PC-3 (cell line): ENCODE measurements around the gene NFKB2. TPM values are rescaled to one million over a fixed set of nuclear protein-coding genes. Genes with fewer than 3 reads are reported as not detected.

ENCODE experiments used
- ATAC-seq: fragments of 200-7000 bp; cut with Tn5 transposase; 2 replicates; pipeline ENCODE4 v1.9.1; 2020; ENCODE audit warnings: mild to moderate bottlenecking, moderate library complexity
- Bru-seq: library from RNA; stranded (reverse); fragments of 400-500 nt; gene quantifications from one replicate; lab custom pipeline; 2021; lab: Mats Ljungman, UMichigan
- BruChase-seq, 2 experiments: library from RNA; stranded (reverse); fragments of 400-500 nt; gene quantifications; one replicate each; lab custom pipeline; 2021; lab: Mats Ljungman, UMichigan
- BruUV-seq: library from RNA; stranded (reverse); fragments of 400-500 nt; replicated peaks from 2 replicates; lab custom pipeline; 2021; lab: Mats Ljungman, UMichigan
- CTCF ChIA-PET: fragments of 300-600 bp; sonication (Branson Sonifier 250); formaldehyde crosslinking; loops from one replicate; lab custom pipeline; 2022; ENCODE audit warnings: antibody characterized with exemption; lab: Charles Lee
- POLR2A ChIA-PET: fragments of 300-600 bp; sonication (Branson Sonifier 250); formaldehyde crosslinking; loops from one replicate; lab custom pipeline; 2022; ENCODE audit warnings: antibody characterized with exemption; ENCODE audit not compliant: unreplicated experiment; lab: Charles Lee
- DNase-seq: peaks from one replicate; pipeline ENCODE4 v3.0.0-alpha.2; 2015
- H2AFZ ChIP-seq: fragments of 300-600 bp; sonication (generic); 2 replicates; pipeline ENCODE4 v1.6.0; 2016; ENCODE audit warnings: antibody characterized with exemption, low read length
- H3F3A ChIP-seq: fragments of 300-600 bp; sonication (generic); one replicate; pipeline ENCODE4 v1.6.0; 2017; ENCODE audit warnings: antibody characterized with exemption, low read length, control low read depth, mild to moderate bottlenecking; ENCODE audit not compliant: unreplicated experiment
- H3K27ac ChIP-seq: fragments of 300-600 bp; sonication (generic); 2 replicates; pipeline ENCODE4 v1.5.1; 2016; ENCODE audit warnings: mild to moderate bottlenecking, low read length
- H3K27me3 ChIP-seq: fragments of 300-600 bp; sonication (generic); 2 replicates; pipeline ENCODE4 v1.6.1; 2016; ENCODE audit warnings: low read length, mixed read lengths
- H3K36me3 ChIP-seq: fragments of 300-600 bp; sonication (generic); 2 replicates; pipeline ENCODE4 v1.6.1; 2016; ENCODE audit warnings: low read depth, mixed run types, low read length, mixed read lengths
- H3K4me1 ChIP-seq: fragments of 300-600 bp; sonication (generic); 2 replicates; pipeline ENCODE4 v1.5.1; 2016; ENCODE audit warnings: low read length; ENCODE audit not compliant: insufficient read depth
- H3K4me2 ChIP-seq: fragments of 300-600 bp; sonication (generic); 2 replicates; pipeline ENCODE4 v1.6.0; 2016; ENCODE audit warnings: low read length
- H3K4me3 ChIP-seq: fragments of 300-600 bp; sonication (generic); 2 replicates; pipeline ENCODE4 v1.5.1; 2016; ENCODE audit warnings: mild to moderate bottlenecking, low read length, mixed read lengths
- H3K79me2 ChIP-seq: fragments of 300-600 bp; sonication (generic); 2 replicates; pipeline ENCODE4 v1.6.1; 2017; ENCODE audit warnings: low read length, mixed read lengths
- H3K9ac ChIP-seq: fragments of 300-600 bp; sonication (generic); 2 replicates; pipeline ENCODE4 v1.6.0; 2016; ENCODE audit warnings: mild to moderate bottlenecking, low read length
- H3K9me2 ChIP-seq: fragments of 300-600 bp; sonication (generic); replicated peaks from 2 replicates; pipeline ENCODE4 v1.6.1; 2016; ENCODE audit warnings: mixed run types, low read length, mixed read lengths
- H3K9me3 ChIP-seq: fragments of 300-600 bp; sonication (generic); 2 replicates; pipeline ENCODE4 v1.6.1; 2016; ENCODE audit warnings: low read length, mixed read lengths
- H4K20me1 ChIP-seq: fragments of 300-600 bp; sonication (generic); 2 replicates; pipeline ENCODE4 v1.6.1; 2016; ENCODE audit warnings: low read length, mixed read lengths
- EZH2 ChIP-seq: fragments of 300-600 bp; sonication (generic); IDR thresholded peaks from one replicate; pipeline ENCODE4 v1.6.1; 2017; ENCODE audit warnings: antibody characterized with exemption, mild to moderate bottlenecking, low read length; ENCODE audit not compliant: unreplicated experiment
- EZH2phosphoT487 ChIP-seq: fragments of 300-600 bp; sonication (generic); IDR thresholded peaks from 2 replicates; pipeline ENCODE4 v1.6.1; 2018; ENCODE audit warnings: mild to moderate bottlenecking, antibody characterized with exemption, low read length, borderline replicate concordance
- intact Hi-C: fragments of 100-400 bp; cut with micrococcal nuclease; formaldehyde crosslinking; loops from 2 replicates; pipeline ENCODE4 v1.9.0; 2023
- long read RNA-seq: library from polyadenylated mRNA; unstranded; transcript quantifications from one replicate; pipeline ENCODE4 v2.0.0, GENCODE V29; 2021; ENCODE audit not compliant: unreplicated experiment
- total RNA-seq: library from RNA; depleted of rRNA; stranded (reverse); fragments of >200 nt; gene quantifications from 2 replicates; pipeline ENCODE4 v1.2.3, GENCODE V29; 2014; rRNA removed
- TF ChIP-seq, protein P1 (sequence below): fragments of 300-600 bp; sonication (generic); conservative IDR thresholded peaks from 2 replicates; pipeline ENCODE4 v1.5.1; 2017; ENCODE audit warnings: antibody characterized with exemption, low read depth, mild to moderate bottlenecking, low read length

NFKB2 gene
- total RNA-seq = 45.0 and 71.1 TPM in 2 replicates
- Bru-seq, nascent RNA = percentile 69 among the genes with signal in this experiment
- percentile 87 among the genes with signal in this experiment for BruChase-seq, experiment 1, labeled RNA remaining after a 6-hour chase
- BruChase-seq, experiment 2, labeled RNA remaining after a 2-hour chase = percentile 83 among the genes with signal in this experiment
- long read RNA-seq, transcript NFKB2-204 (23 exons, 3,416 nt) = major isoform, 8 of 56 reads
- long read RNA-seq, partial matches to known transcripts = 32 of 56 reads
- long read RNA-seq, other reads (novel, unspliced or antisense) = 14 of 56 reads

GRCh38 chr10:102395400-102396316 lies at the start of gene NFKB2:
Gene NFKB2, plus strand, starts transcription at chr10:102395705. Its CDS starts 255 bp downstream, at chr10:102395960.
- CTCF ChIA-PET = no interaction called here

GRCh38 chr10:102347236-102347828 lies 48.2 kb upstream of the NFKB2 start:
- Histone ChIP-seq H3K27me3 (no peaks in the 10 kb centered on the region), H3K4me3 (no peak overlapping the region), H3K36me3 (peaks cover 7% of the 10 kb centered on the region), H3K27ac (no peak overlapping the region), H3K4me1 (peaks cover 20% of the 10 kb centered on the region), H2AFZ (no peak overlapping the region), H4K20me1 (no peaks in the 10 kb centered on the region), H3K9me2 (no peaks in the 10 kb centered on the region), H3K79me2 (no peaks in the 10 kb centered on the region), H3F3A (peaks cover 9% of the 10 kb centered on the region), H3K9ac (no peak overlapping the region), H3K9me3 (no peaks in the 10 kb centered on the region), H3K4me2 (no peak overlapping the region)
- ATAC-seq (peak; percentile 49), DNase-seq (peak; percentile 49)
- intact Hi-C loops = loop anchor here (1.0 to 2.0 kb wide), 2 partner anchors 117 to 179 kb away; no protein-coding TSS in a partner anchor
- ChIA-PET POLR2A (no interaction called here), CTCF (interaction anchor here (0.6 to 1.0 kb wide), 6 partner anchors 36 to 178 kb away, joined by 3 to 9 read pairs (median 4); no protein-coding TSS in a partner anchor)
- no peak for TF ChIP-seq EZH2phosphoT487
- TF ChIP-seq, protein P1, sequence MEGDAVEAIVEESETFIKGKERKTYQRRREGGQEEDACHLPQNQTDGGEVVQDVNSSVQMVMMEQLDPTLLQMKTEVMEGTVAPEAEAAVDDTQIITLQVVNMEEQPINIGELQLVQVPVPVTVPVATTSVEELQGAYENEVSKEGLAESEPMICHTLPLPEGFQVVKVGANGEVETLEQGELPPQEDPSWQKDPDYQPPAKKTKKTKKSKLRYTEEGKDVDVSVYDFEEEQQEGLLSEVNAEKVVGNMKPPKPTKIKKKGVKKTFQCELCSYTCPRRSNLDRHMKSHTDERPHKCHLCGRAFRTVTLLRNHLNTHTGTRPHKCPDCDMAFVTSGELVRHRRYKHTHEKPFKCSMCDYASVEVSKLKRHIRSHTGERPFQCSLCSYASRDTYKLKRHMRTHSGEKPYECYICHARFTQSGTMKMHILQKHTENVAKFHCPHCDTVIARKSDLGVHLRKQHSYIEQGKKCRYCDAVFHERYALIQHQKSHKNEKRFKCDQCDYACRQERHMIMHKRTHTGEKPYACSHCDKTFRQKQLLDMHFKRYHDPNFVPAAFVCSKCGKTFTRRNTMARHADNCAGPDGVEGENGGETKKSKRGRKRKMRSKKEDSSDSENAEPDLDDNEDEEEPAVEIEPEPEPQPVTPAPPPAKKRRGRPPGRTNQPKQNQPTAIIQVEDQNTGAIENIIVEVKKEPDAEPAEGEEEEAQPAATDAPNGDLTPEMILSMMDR = peak; percentile 66
- BruUV-seq = no TSS peak

More at GRCh38 chr10:102395400-102396316, at the start of gene NFKB2:
- intact Hi-C loops = loop anchor here (2.0 kb wide), 1 partner anchor 83 kb away; no protein-coding TSS in a partner anchor
- Histone ChIP-seq H3K27me3 (no peaks in the 10 kb centered on the region), H3F3A (no peaks in the 10 kb centered on the region), H3K27ac (peak within 1 kb of the TSS; percentile 87), H3K36me3 (no peaks in the 10 kb centered on the region; the same call in 1 of the 2 replicates), H3K4me3 (peak within 1 kb of the TSS; percentile 79), H3K4me2 (peak within 1 kb of the TSS; percentile 99), H3K9ac (peak within 1 kb of the TSS; percentile 90), H3K79me2 (peaks cover 15% of the 10 kb centered on the region), H3K4me1 (peaks cover 18% of the 10 kb centered on the region), H4K20me1 (no peaks in the 10 kb centered on the region), H2AFZ (peak within 1 kb of the TSS; percentile 29; the same call in 1 of the 2 replicates), H3K9me2 (no peaks in the 10 kb centered on the region), H3K9me3 (no peaks in the 10 kb centered on the region)
- peak; percentile 87 for DNase-seq
- ATAC-seq = peak; percentile 49
- BruUV-seq = TSS peak; percentile 48
- POLR2A ChIA-PET = interaction anchor here (0.5 to 0.9 kb wide), 5 partner anchors 105 to 1093 kb away, joined by 3 to 7 read pairs (median 4); partner anchors contain the start of gene ACTR1A
- TF ChIP-seq EZH2phosphoT487 = no peak
- TF ChIP-seq, protein P1 = no peak
- no peak for TF ChIP-seq EZH2
